DMS53 treated with DMSO at 0.1 percent for 48 hours (cell line): ENCODE data around the gene CDK5RAP1.

Experiments used
- DNase-seq: peaks from one replicate; lab custom pipeline; 2025; ENCODE audit not compliant: unreplicated experiment; lab: John Stamatoyannopoulos, UW

Gene CDK5RAP1

GRCh38 chr20:33336375-33336774, 64.9 kb downstream of the CDK5RAP1 start:
- DNase-seq, result no peak

GRCh38 chr20:33334111-33334510, 67.2 kb downstream of the CDK5RAP1 start:
- no peak for DNase-seq

GRCh38 chr20:33333616-33334015, 67.7 kb downstream of the CDK5RAP1 start:
- DNase-seq, result no peak

- DNase-seq, result no peak
Observed at GRCh38 chr20:33332905-33333456, 68.3 kb downstream of the CDK5RAP1 start.

GRCh38 chr20:33328157-33329137, 72.9 kb downstream of the CDK5RAP1 start:
- no peak for DNase-seq

- DNase-seq, result no peak
Observed at GRCh38 chr20:33325350-33325749, 76.0 kb downstream of the CDK5RAP1 start.

GRCh38 chr20:33323236-33323635, 78.1 kb downstream of the CDK5RAP1 start:
- no peak for DNase-seq

- DNase-seq, result no peak
Observed at GRCh38 chr20:33322456-33322855, 78.9 kb downstream of the CDK5RAP1 start.

- DNase-seq, result no peak
Observed at GRCh38 chr20:33320006-33320405, 81.3 kb downstream of the CDK5RAP1 start.

- no peak for DNase-seq
Observed at GRCh38 chr20:33318096-33318429, 83.3 kb downstream of the CDK5RAP1 start.

- no peak for DNase-seq
Observed at GRCh38 chr20:33317424-33318095, 83.8 kb downstream of the CDK5RAP1 start.

GRCh38 chr20:33316958-33317357, 84.4 kb downstream of the CDK5RAP1 start:
- no peak for DNase-seq

- DNase-seq, result no peak
Observed at GRCh38 chr20:33316343-33316742, 85.0 kb downstream of the CDK5RAP1 start.

- DNase-seq, result no peak
Observed at GRCh38 chr20:33313686-33314314, 87.5 kb downstream of the CDK5RAP1 start.

GRCh38 chr20:33312583-33312982, 88.7 kb downstream of the CDK5RAP1 start:
- no peak for DNase-seq

- DNase-seq, result no peak
Observed at GRCh38 chr20:33311996-33312395, 89.3 kb downstream of the CDK5RAP1 start.

GRCh38 chr20:33311011-33311410, 90.3 kb downstream of the CDK5RAP1 start:
- DNase-seq, result no peak

GRCh38 chr20:33310327-33310899, 90.9 kb downstream of the CDK5RAP1 start:
- no peak for DNase-seq

- DNase-seq, result no peak
Observed at GRCh38 chr20:33309631-33310030, 91.7 kb downstream of the CDK5RAP1 start.
